ENCODE measurements around the gene VAMP7.
"Not testable (repeated sequence)": the region's sequence is repeated elsewhere in the genome, so short reads cannot be mapped to it uniquely, and the experiment has no call there.

VAMP7 gene

DNA sequence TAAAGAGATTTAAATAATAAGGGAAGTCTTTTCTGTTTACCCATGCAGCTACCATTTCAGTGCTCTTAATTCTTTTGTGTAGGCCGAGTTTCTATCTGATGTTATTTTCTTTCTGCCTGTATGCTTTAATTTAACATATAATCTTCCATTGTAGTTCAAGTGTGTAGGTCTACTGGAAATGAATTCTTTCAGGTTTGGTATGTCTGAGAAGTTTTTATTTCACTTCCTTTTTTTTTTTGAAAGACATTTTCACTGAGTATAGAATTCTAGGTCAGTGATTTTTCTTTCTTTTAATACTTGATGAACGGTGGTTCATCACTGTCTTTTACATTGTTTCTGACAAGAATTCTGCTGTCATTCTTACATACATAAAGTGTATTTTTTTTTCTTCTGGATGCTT, 42.1 kb downstream of the VAMP7 start:
- DNase-seq: no peak

- DNase-seq: not testable (repeated sequence)
Measured at GRCh38 chrX:155930852-155931618, 49.9 kb downstream of the VAMP7 start.

- DNase-seq: no peak
Measured at GRCh38 chrX:155938132-155938531, 57.0 kb downstream of the VAMP7 start.

DNA sequence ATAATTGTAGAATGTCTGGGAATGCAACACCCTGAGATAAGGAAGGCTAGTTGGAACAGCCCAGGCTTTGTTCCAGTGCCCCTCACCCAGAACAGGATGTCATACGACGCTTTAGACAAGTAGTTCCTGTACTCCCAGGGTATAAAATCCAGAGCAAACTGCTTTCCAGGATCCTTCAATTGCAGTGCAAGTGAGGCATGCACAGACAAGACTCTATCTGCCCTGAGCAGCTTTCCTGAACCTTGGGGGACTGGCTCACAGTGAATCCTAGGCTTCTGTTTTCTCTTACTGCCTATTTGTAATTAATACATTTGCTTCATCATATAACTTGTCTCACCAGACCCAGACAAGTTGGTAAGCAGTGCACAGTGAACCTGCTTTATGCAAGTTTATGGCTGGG, 68.0 kb downstream of the VAMP7 start:
- DNase-seq: peak; percentile 56

- no peak for DNase-seq
Measured at GRCh38 chrX:155951237-155951789, 70.2 kb downstream of the VAMP7 start.

DNA sequence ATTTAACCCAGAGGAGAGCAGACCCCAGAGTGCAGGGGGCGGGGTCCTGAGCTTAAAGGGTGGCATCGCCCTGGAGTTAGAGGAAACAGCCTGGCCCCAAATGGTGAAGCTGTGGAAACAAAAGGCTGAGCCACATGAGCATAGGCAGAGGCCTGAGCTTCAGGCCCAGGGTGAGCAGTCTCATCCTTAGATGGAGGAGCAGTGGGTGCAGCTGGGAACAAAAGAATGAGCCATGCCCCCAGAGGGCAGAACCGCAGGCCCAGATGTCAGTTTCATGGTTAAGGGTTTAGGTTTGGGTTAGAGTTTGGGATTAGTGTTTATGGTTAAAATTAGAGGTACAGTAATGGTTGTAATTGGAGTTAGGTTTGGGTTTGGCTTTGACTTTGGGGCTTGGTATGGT, 71.9 kb downstream of the VAMP7 start:
- DNase-seq: no peak

- DNase-seq: no peak
Measured at GRCh38 chrX:155954793-155955192, 73.6 kb downstream of the VAMP7 start.

GRCh38 chrX:155956099-155956498, 75.0 kb downstream of the VAMP7 start:
- DNase-seq: no peak

DNA sequence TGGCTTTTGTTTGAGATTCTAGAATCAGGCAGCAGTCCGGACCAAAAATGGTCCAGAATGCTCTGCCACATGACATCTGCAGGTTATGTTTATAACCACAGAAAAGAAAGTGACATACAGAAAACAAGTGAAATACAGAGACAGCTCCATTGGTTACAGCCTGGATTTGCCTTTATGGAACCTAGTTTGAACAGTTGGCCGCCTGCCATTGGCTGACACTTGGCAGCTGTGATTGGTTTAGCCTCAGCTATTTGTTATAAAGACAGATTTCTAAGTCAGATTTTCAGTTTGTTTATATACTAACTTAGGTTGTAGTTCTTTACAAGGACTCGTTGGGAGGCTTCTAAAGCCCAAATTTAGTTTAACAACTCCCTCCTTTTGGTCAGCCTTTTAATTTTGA, 75.5 kb downstream of the VAMP7 start:
- DNase-seq: no peak

DNA sequence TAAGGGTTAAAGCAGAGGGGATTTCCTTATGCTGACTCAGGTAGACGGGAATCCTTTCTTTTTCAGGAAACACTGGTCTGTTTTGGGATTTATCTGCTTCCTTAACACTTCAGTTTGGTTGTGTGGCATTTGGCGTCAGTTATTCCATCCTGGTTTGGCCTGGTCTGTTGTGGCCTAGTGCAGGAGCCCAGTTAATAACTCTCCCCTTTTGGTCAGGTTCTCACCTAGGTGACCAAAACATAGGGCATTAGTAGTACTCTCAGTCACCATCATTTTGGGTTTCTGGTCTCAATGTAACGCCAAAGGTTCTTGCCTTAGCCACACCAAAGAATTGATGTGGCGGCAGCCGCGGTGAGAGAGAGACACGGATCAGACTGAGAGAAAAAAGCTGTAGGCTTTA, 76.7 kb downstream of the VAMP7 start:
- DNase-seq: no peak

- DNase-seq: no peak
Measured at GRCh38 chrX:155959018-155959587, 78.0 kb downstream of the VAMP7 start.

- no peak for DNase-seq
Measured at GRCh38 chrX:155962906-155963305, 81.8 kb downstream of the VAMP7 start.

GRCh38 chrX:155966876-155967275, 85.7 kb downstream of the VAMP7 start:
- DNase-seq: no peak

DNA sequence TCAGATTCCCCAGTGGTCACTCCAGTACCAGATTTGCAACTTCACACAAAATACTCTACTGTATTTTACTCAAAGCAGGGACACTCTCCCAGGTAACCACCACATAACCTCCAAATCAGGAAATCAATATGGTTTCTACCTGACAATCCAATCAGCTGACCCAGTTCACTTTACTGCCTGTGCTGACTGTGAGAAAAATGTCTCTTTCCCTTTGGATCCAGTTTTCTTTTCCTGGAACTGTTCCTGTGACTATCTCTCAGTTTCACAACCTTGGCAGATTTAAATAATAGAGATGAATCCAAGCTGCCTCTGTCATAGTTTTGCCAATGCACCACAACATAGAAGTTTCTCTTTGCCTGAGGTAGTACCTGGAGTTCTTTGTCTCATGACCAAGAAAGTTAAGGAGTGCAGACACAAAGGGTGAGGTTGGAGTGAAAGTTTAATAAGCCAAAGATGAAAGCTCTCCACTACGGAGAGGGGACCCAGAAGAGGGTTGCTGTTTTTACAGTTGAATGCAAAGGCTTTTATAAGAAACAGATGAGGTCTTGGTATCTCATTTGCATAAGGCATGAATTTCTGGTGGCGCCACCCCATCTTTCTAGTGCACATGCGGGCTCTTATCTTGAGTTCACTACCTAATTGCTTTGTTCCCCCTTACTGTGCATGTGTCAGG, 86.6 kb downstream of the VAMP7 start:
- no peak for DNase-seq

DNA sequence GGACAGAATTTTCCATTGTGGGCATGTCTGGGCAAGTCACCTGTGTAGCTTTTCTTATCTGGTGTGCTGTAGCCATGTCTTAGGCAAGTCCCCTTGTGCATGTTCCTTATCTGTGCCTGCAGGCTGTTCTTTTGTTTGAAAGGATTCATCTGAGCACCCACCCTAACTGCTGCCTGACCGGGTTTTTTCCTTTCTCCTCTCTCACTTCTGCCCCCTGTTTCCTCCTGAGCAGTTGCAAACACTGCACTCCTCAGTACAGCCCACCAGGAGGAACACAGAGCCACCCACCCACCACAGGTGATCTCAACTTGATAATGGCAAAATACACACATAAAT, 87.1 kb downstream of the VAMP7 start:
- no peak for DNase-seq

DNA sequence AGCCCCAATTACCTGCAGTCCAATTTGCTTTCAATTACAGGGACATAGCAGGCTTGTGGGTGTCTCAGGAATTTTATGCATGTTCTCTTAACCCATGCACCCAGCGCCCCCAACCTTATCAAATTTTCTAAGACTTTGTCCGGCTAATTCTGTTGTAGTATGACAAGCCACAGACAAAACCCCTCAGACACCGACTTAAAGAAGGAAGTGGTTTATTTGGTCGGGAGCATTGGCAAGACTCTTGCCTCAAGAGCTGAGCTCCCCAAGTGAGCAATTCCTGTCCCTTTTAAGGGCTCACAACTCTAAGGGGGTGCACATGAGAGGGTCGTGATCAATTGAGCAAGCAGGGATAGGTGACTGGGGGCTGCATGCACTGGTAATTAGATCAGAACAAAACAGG, 87.6 kb downstream of the VAMP7 start:
- DNase-seq: no peak

- not testable (repeated sequence) for DNase-seq
Measured at GRCh38 chrX:155971658-155972057, 90.5 kb downstream of the VAMP7 start.

DNA sequence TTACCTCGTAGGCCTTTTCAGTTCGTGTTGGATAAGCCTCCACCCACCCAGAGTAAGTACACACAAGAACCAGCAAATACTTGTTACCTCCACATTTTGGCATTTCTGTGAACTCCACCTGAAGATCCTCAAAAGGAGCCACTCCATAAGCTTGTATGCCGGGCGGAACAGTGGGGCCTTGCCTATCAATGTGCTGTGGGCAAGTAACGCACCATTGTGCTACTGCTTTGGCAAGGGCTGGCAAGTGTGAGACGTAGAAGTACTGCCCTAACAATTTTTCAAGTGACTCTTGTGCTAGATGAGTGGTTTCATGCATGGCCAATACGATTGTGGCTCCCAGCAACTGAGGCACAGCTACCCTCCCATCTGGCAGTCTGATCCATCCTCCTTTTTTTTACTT, 91.1 kb downstream of the VAMP7 start:
- not testable (repeated sequence) for DNase-seq

DNA sequence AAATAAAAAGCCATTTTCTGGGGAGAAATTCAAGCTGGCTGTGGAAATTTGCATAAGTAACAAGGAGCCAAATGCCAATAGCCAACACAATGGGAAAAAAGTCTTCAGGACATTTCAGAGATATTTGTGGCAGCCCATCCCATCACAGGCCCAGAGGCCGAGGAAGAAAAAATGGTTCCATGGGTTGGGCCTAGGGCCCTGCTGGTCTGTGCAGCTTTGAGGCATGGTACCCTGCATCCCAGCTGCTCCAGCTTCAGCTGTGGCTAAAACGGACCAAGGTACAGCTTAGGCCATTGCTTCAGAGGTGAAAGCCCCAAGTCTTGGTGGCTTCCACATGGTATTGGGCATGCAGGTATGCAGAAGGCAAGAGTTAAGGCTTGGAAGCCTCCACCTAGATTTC, 102.2 kb downstream of the VAMP7 start:
- no peak for DNase-seq

DNA sequence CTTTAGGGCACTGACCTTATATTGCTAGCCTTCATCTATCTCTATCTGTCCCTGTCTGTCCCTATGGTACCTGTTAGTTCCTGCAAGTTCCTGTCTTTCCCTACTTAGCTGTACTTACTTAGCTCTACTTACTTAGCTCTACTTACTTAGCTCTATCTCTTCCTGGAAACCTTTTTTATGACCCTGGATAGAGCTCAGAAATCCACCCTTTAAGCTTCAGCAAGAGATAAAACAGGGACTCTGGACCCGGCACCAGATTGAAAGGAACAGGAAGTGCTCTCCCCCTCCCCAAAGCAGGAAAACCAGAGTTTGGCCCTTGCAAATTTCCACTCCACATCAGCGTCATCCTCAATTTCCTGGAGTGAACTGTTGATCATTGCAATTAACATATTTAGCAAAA, 104.1 kb downstream of the VAMP7 start:
- DNase-seq: no peak

DNA sequence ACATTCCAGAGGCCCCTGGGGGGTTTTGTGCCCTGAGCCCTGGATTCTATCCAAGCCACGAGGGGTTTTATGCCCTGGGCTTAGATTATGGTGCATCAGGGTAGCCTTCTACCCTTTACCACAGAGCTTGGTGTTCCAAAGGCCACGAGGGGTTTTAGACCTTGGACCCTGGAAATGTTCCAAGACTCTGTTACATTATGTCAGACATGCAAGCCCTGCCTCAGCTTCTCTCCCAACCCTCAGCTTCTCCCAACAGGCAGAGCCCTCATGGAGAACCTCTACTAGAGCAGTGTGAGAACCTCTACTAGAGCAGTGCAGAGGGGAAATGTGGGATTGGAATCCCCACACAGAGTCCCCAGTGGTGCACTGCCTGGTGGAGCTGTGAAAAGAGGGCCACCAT, 105.8 kb downstream of the VAMP7 start:
- DNase-seq: not testable (repeated sequence)

DNA sequence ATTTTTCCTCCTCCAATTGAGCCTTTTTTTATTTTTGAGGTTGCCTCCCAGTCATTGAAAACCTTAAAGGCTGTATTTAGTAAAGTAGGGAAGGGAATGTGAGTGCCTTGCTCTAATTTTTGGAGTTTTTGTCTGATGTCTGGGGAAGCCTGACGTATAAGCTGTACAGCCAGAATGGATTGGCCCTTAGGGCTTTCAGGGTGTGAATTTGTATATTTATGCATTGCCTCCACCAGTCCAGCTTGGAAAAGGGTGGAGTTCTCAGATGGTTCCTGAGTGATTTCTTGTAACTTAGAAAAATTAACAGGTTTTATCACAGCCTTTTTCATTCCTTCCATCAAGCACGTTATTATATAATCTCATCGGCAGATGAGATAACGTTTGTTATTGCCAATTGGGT, 107.7 kb downstream of the VAMP7 start:
- DNase-seq: no peak
